A172 (cell line): Measurements from ENCODE around the gene NOD1. TPM values are rescaled to one million over a fixed set of nuclear protein-coding genes. Genes with fewer than 3 reads are reported as not detected.
A peak's percentile ranks its signal among the peaks of the same experiment; 100 is the strongest.
"Not testable (repeated sequence)": the region's sequence is repeated elsewhere in the genome, so short reads cannot be mapped to it uniquely, and the experiment has no call there.

Experiments
- DNase-seq: peaks from one replicate; pipeline ENCODE4 v3.0.0-alpha.2; 2015; ENCODE audit warnings: low spot score
- total RNA-seq: library from RNA; depleted of rRNA; stranded (reverse); fragments of >200 nt; shearing (Covaris generic); gene quantifications from 2 replicates; pipeline ENCODE4 v1.2.3, GENCODE V29; 2014; rRNA removed

NOD1 gene, protein sequence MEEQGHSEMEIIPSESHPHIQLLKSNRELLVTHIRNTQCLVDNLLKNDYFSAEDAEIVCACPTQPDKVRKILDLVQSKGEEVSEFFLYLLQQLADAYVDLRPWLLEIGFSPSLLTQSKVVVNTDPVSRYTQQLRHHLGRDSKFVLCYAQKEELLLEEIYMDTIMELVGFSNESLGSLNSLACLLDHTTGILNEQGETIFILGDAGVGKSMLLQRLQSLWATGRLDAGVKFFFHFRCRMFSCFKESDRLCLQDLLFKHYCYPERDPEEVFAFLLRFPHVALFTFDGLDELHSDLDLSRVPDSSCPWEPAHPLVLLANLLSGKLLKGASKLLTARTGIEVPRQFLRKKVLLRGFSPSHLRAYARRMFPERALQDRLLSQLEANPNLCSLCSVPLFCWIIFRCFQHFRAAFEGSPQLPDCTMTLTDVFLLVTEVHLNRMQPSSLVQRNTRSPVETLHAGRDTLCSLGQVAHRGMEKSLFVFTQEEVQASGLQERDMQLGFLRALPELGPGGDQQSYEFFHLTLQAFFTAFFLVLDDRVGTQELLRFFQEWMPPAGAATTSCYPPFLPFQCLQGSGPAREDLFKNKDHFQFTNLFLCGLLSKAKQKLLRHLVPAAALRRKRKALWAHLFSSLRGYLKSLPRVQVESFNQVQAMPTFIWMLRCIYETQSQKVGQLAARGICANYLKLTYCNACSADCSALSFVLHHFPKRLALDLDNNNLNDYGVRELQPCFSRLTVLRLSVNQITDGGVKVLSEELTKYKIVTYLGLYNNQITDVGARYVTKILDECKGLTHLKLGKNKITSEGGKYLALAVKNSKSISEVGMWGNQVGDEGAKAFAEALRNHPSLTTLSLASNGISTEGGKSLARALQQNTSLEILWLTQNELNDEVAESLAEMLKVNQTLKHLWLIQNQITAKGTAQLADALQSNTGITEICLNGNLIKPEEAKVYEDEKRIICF
- total RNA-seq: 5.2 and 5.3 TPM in 2 replicates

GRCh38 chr7:30478349-30479201 is at the start of gene NOD1:
TSS of gene NOD1 (minus strand) at chr7:30478784. CDS start at chr7:30456921, 21,863 bp downstream.
- peak; percentile 59 for DNase-seq

DNA sequence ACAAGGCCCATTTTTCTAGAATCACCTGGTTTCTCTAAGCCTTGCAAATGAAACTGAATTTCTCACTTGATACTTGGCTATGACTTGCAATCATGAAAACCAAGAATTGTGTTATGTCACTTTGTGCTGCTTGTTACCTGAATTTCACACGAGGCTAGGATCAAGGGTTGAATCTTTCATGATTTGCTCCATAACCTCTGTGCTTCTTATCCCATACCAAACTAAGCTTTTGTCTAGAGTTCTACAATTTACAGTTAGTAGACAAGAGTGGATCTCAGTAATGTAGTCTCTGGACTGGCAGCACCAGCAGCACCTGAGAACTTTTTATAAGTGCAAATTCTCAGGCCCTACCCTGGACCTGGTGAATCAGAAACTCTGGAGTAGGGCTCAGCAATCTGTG is 48.7 kb upstream of the NOD1 start:
- DNase-seq: not testable (repeated sequence)

DNA sequence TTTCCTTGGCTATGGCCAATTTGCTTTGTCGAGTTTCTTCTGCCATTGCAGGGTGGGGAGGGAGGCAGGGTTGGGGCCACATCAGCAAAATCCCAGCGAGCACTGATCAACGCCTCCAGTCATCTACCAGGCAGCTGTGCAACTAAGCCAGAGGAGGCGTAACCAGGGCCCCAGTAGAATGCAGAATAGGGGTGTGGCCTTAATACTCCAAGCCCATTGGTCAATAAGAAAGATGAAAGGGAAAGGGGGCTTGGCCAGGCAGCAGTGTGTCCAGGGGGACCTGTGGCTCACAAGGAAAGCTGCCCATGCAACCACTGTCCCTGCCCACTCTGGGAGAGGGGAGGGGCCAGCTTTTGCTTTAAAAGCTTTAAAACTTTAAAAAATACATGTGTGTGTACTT is 47.6 kb upstream of the NOD1 start:
- DNase-seq: no peak

DNA sequence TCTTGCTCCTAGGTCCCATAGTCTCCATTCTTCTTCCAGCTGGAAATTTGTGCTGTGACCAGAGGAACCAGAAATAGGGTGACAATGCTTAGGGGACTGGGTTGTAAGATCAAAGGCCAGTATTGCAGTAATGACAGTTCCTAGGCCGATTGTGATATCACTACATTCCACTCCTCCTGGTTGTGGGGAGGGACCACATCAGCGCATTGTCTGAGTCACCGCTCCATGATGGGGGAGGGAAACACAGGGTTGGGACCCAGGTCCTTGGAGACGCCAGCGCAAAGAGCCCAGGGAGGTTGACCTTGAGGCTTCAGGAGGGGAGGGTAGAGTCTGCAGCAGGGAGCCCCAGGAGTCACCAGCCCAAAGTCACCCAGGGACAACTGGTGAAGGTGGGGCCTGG is 46.8 kb upstream of the NOD1 start:
- no peak for DNase-seq

DNA sequence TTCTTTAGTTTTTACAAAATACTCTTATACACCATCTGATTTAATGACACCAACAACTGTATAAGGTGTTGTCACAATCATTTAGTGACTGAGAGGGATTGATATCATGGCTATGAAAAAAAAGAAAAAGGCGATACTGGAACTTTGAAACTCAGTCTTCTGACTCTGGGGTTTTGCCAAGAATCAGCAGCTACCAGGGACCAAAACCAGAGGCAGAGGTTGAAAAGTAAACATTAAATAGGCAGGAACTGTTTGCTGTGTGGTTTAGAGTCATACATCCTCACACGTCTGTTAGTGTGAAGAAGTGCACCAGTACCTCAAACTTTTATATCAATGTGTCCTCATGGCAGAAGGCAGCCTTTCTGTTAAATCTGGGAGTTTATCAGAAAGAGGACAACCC is 46.0 kb upstream of the NOD1 start:
- DNase-seq: no peak

DNA sequence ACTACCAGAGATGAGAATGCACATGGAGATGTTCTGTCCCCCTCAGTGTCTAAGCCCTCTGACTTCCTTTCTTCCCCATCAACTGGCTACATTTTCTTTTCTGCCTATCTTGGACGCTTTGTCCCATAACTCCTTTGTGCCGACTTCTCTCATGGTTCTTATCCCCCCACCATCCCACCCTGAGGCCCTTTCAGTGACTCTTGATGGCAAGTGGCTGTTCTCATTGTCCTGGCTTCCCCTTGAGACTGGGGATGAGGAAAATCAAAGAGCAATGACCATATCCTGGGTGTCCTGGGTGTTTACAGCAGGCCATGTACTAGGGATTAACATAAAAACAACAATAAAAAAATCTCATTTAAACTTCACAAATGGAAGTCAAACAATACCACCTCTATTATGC is 44.9 kb upstream of the NOD1 start:
- no peak for DNase-seq

DNA sequence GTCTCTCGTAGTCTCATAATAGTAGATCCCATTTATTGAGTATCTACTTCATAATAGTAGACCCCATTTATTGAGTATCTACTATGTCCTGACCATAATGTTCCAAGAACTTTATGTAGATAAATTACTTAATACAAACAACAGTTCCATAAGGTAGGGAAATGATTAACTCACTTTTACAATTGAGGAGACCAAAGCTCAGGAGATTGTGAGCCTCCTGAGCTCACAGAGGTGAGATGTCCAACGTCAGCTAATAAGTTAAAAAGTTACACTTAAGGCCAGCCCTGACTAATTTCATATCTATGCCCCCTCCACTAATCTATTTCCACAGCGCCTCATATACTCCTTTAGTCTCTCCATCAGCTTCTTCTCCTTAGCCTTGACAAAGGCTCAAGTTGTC is 43.6 kb upstream of the NOD1 start:
- no peak for DNase-seq

GRCh38 chr7:30521532-30521931 is 42.9 kb upstream of the NOD1 start:
- DNase-seq: no peak

- DNase-seq: no peak
Observed at GRCh38 chr7:30519122-30519521, 40.5 kb upstream of the NOD1 start.

- DNase-seq: no peak
Observed at GRCh38 chr7:30515761-30516160, 37.2 kb upstream of the NOD1 start.

- DNase-seq: no peak
Observed at GRCh38 chr7:30514776-30515175, 36.2 kb upstream of the NOD1 start.

DNA sequence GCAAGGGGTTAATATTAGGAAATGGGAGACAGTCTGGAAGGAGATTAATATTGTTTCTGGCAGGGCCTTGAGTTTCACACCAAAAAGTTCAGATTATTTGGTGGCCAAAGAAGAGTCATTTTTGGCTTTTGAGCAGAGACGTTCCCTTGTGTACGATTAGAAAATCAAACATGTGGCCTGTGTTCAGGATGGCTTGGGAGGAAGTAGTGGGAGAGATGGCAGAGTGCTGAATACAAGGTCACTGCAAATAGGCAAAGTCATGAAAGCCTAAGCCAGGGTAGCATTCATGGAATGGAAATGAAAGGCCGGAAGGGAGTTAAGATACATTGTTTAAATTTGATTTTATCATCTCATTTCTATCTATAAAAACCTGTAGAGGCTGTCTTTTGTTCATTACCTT is 35.6 kb upstream of the NOD1 start:
- DNase-seq: no peak

GRCh38 chr7:30513762-30514161 is 35.2 kb upstream of the NOD1 start:
- no peak for DNase-seq

DNA sequence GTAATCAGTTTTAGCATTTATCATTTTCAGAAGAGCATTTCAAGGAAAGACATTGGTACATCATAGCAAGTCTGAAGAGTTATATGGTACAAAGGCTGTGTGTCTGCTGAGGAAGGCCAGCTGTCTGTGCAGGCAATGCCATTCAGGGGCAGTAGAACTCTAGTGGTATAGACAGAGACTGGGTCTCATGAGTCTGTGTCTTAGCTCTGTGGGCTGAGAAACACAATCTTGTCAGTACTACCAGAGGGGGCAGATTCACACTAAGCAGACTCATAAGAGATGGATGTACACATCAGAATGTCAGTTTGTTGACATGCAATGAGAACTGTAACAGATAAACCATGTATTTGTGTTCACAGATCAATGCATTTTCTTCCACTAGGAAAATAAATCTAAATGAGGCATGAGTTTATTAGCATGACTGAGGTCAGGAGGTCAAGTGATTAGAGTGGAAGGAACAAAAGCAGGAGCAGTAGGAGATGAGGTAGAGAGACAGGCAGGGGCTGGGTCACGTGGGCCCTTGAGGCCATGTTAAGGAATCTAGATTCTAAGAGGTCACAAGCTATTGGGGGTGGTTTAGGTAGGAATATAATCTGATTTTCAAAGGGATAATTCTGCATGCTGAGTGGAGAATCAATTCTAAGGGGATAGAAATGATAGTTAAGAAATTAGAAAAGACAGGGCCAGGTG is 33.5 kb upstream of the NOD1 start:
- DNase-seq: no peak

GRCh38 chr7:30511494-30511893 is 32.9 kb upstream of the NOD1 start:
- no peak for DNase-seq

GRCh38 chr7:30510124-30511075 is 31.8 kb upstream of the NOD1 start:
- peak; percentile 49 for DNase-seq

- DNase-seq: not testable (repeated sequence)
Observed at GRCh38 chr7:30509171-30509857, 30.7 kb upstream of the NOD1 start.

GRCh38 chr7:30507346-30507900 is 28.8 kb upstream of the NOD1 start:
- not testable (repeated sequence) for DNase-seq

GRCh38 chr7:30505174-30505697 is 26.7 kb upstream of the NOD1 start:
- DNase-seq: no peak
